HEK293 (cell line): ENCODE measurements around the gene LBX2.

Experiments used
- BCL11A ChIP-seq: fragments of 450-650 bp; formaldehyde crosslinking; IDR thresholded peaks from 2 replicates; pipeline ENCODE4 v1.5.1; 2016; ENCODE audit warnings: low read depth, missing biosample characterization, missing genetic modification characterization
- HOXC10 ChIP-seq: sonication (generic); formaldehyde crosslinking; IDR thresholded peaks from 2 replicates; pipeline ENCODE4 v1.8.1; 2023; ENCODE audit warnings: mild to moderate bottlenecking, missing genetic modification reagents
- KLF10 ChIP-seq: fragments of 450-650 bp; IDR thresholded peaks from 2 replicates; pipeline ENCODE4 v1.5.1; 2018; ENCODE audit warnings: missing biosample characterization, mild to moderate bottlenecking, missing genetic modification characterization
- REST ChIP-seq: fragments of 450-650 bp; formaldehyde crosslinking; IDR thresholded peaks from 2 replicates; pipeline ENCODE4 v1.5.1; 2016; ENCODE audit warnings: missing biosample characterization, missing genetic modification characterization
- SP3 ChIP-seq: fragments of 450-650 bp; formaldehyde crosslinking; IDR thresholded peaks from 2 replicates; pipeline ENCODE4 v1.5.1; 2016; ENCODE audit warnings: missing biosample characterization, missing genetic modification characterization
- WT1 ChIP-seq: fragments of 450-650 bp; formaldehyde crosslinking; IDR thresholded peaks from 2 replicates; pipeline ENCODE4 v1.5.1; 2016; ENCODE audit warnings: missing biosample characterization, missing genetic modification characterization
- YY2 ChIP-seq: fragments of 450-650 bp; formaldehyde crosslinking; IDR thresholded peaks from 2 replicates; pipeline ENCODE4 v1.5.1; 2016; ENCODE audit warnings: missing biosample characterization, missing genetic modification characterization
- ZBTB8A ChIP-seq: fragments of 450-650 bp; formaldehyde crosslinking; IDR thresholded peaks from 2 replicates; pipeline ENCODE4 v1.5.1; 2016; ENCODE audit warnings: missing biosample characterization, missing genetic modification characterization
- ZNF175 ChIP-seq: fragments of 450-650 bp; formaldehyde crosslinking; IDR thresholded peaks from 2 replicates; pipeline ENCODE4 v1.5.1; 2016; ENCODE audit warnings: missing biosample characterization, missing genetic modification characterization
- ZNF266 ChIP-seq: fragments of 450-650 bp; formaldehyde crosslinking; IDR thresholded peaks from 2 replicates; pipeline ENCODE4 v1.5.1; 2016; ENCODE audit warnings: missing biosample characterization, missing genetic modification characterization, low read depth
- ZNF280C ChIP-seq: fragments of 450-650 bp; formaldehyde crosslinking; IDR thresholded peaks from 2 replicates; pipeline ENCODE4 v1.5.1; 2016; ENCODE audit warnings: missing biosample characterization, missing genetic modification characterization
- ZNF394 ChIP-seq: fragments of 450-650 bp; formaldehyde crosslinking; IDR thresholded peaks from 2 replicates; pipeline ENCODE4 v1.5.1; 2016; ENCODE audit warnings: missing biosample characterization, missing genetic modification characterization, mild to moderate bottlenecking, moderate library complexity, borderline replicate concordance
- ZNF544 ChIP-seq: fragments of 450-650 bp; formaldehyde crosslinking; IDR thresholded peaks from 2 replicates; pipeline ENCODE4 v1.5.0; 2017; ENCODE audit warnings: missing biosample characterization, missing genetic modification characterization
- ZNF561 ChIP-seq: fragments of 450-650 bp; IDR thresholded peaks from 2 replicates; pipeline ENCODE4 v1.5.1; 2018; ENCODE audit warnings: missing biosample characterization, missing genetic modification characterization, borderline replicate concordance
- ZNF585B ChIP-seq: fragments of 450-650 bp; formaldehyde crosslinking; IDR thresholded peaks from 2 replicates; pipeline ENCODE4 v1.5.1; 2016; ENCODE audit warnings: missing biosample characterization, missing genetic modification characterization
- ZNF596 ChIP-seq: fragments of 450-650 bp; IDR thresholded peaks from 2 replicates; pipeline ENCODE4 v1.5.0; 2018; ENCODE audit warnings: missing biosample characterization, mild to moderate bottlenecking, missing genetic modification characterization, moderate library complexity
- ZSCAN5A ChIP-seq: fragments of 450-650 bp; formaldehyde crosslinking; IDR thresholded peaks from 2 replicates; pipeline ENCODE4 v1.5.1; 2016; ENCODE audit warnings: missing biosample characterization, missing genetic modification characterization
- ZXDB ChIP-seq: fragments of 450-650 bp; formaldehyde crosslinking; IDR thresholded peaks from 2 replicates; pipeline ENCODE4 v1.5.1; 2016; ENCODE audit warnings: missing biosample characterization, missing genetic modification characterization
- TF ChIP-seq, protein P1 (sequence below): fragments of 450-650 bp; formaldehyde crosslinking; IDR thresholded peaks from 2 replicates; pipeline ENCODE4 v1.5.1; 2016; ENCODE audit warnings: missing biosample characterization, missing genetic modification characterization
- TF ChIP-seq, protein P2 (sequence below): fragments of 450-650 bp; formaldehyde crosslinking; IDR thresholded peaks from 2 replicates; pipeline ENCODE4 v1.5.1; 2016; ENCODE audit warnings: missing biosample characterization, missing genetic modification characterization
- TF ChIP-seq, protein P3 (sequence below): fragments of 450-650 bp; formaldehyde crosslinking; IDR thresholded peaks from 2 replicates; pipeline ENCODE4 v1.5.1; 2016; ENCODE audit warnings: missing biosample characterization, missing genetic modification characterization
- TF ChIP-seq, protein P4 (sequence below): fragments of 450-650 bp; formaldehyde crosslinking; IDR thresholded peaks from 2 replicates; pipeline ENCODE4 v1.5.1; 2016; ENCODE audit warnings: missing biosample characterization, missing genetic modification characterization, borderline replicate concordance
- TF ChIP-seq, protein P5 (sequence below): fragments of 450-650 bp; formaldehyde crosslinking; IDR thresholded peaks from 2 replicates; pipeline ENCODE4 v1.5.1; 2016; ENCODE audit warnings: missing biosample characterization, missing genetic modification characterization

LBX2 gene

GRCh38 chr2:74482801-74483674, 16.4 kb downstream of the LBX2 start, which contains the start of the genes CCDC142 and TTC31 (continued):
- TF ChIP-seq ZNF394 (tag by site-specific recombination) (no peak), ZNF266 (tag by site-specific recombination) (no peak), SP3 (tag by site-specific recombination) (peak; percentile 95), ZNF280C (no peak), ZNF544 (tag by site-specific recombination) (no peak), ZNF585B (tag by site-specific recombination) (no peak), ZNF596 (no peak), HOXC10 (CRISPR knock-in tag) (no peak), ZXDB (0 out of 2 replicates have a peak, but pooled peaks have one; percentile 58), REST (tag by site-specific recombination) (no peak), ZNF175 (no peak), YY2 (tag by site-specific recombination) (peak; percentile 86), ZBTB8A (tag by site-specific recombination) (peak; percentile 78), WT1 (no peak), ZNF561 (tag by site-specific recombination) (no peak; the same call in none of the 2 replicates), BCL11A (no peak), KLF10 (tag by site-specific recombination) (no peak; the same call in 1 of the 2 replicates), ZSCAN5A (tag by site-specific recombination) (no peak)
- TF ChIP-seq, protein P1, sequence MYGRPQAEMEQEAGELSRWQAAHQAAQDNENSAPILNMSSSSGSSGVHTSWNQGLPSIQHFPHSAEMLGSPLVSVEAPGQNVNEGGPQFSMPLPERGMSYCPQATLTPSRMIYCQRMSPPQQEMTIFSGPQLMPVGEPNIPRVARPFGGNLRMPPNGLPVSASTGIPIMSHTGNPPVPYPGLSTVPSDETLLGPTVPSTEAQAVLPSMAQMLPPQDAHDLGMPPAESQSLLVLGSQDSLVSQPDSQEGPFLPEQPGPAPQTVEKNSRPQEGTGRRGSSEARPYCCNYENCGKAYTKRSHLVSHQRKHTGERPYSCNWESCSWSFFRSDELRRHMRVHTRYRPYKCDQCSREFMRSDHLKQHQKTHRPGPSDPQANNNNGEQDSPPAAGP (tag by site-specific recombination) = peak; percentile 32; the same call in 1 of the 2 replicates
- TF ChIP-seq, protein P2, sequence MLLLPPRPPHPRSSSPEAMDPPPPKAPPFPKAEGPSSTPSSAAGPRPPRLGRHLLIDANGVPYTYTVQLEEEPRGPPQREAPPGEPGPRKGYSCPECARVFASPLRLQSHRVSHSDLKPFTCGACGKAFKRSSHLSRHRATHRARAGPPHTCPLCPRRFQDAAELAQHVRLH (tag by site-specific recombination) = no peak
- TF ChIP-seq, protein P3, sequence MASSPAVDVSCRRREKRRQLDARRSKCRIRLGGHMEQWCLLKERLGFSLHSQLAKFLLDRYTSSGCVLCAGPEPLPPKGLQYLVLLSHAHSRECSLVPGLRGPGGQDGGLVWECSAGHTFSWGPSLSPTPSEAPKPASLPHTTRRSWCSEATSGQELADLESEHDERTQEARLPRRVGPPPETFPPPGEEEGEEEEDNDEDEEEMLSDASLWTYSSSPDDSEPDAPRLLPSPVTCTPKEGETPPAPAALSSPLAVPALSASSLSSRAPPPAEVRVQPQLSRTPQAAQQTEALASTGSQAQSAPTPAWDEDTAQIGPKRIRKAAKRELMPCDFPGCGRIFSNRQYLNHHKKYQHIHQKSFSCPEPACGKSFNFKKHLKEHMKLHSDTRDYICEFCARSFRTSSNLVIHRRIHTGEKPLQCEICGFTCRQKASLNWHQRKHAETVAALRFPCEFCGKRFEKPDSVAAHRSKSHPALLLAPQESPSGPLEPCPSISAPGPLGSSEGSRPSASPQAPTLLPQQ (tag by site-specific recombination) = peak; percentile 40; the same call in 1 of the 2 replicates
- TF ChIP-seq, protein P4, sequence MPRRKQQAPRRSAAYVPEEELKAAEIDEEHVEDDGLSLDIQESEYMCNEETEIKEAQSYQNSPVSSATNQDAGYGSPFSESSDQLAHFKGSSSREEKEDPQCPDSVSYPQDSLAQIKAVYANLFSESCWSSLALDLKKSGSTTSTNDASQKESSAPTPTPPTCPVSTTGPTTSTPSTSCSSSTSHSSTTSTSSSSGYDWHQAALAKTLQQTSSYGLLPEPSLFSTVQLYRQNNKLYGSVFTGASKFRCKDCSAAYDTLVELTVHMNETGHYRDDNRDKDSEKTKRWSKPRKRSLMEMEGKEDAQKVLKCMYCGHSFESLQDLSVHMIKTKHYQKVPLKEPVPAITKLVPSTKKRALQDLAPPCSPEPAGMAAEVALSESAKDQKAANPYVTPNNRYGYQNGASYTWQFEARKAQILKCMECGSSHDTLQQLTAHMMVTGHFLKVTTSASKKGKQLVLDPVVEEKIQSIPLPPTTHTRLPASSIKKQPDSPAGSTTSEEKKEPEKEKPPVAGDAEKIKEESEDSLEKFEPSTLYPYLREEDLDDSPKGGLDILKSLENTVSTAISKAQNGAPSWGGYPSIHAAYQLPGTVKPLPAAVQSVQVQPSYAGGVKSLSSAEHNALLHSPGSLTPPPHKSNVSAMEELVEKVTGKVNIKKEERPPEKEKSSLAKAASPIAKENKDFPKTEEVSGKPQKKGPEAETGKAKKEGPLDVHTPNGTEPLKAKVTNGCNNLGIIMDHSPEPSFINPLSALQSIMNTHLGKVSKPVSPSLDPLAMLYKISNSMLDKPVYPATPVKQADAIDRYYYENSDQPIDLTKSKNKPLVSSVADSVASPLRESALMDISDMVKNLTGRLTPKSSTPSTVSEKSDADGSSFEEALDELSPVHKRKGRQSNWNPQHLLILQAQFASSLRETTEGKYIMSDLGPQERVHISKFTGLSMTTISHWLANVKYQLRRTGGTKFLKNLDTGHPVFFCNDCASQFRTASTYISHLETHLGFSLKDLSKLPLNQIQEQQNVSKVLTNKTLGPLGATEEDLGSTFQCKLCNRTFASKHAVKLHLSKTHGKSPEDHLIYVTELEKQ (tag by site-specific recombination) = no peak
- TF ChIP-seq, protein P5, sequence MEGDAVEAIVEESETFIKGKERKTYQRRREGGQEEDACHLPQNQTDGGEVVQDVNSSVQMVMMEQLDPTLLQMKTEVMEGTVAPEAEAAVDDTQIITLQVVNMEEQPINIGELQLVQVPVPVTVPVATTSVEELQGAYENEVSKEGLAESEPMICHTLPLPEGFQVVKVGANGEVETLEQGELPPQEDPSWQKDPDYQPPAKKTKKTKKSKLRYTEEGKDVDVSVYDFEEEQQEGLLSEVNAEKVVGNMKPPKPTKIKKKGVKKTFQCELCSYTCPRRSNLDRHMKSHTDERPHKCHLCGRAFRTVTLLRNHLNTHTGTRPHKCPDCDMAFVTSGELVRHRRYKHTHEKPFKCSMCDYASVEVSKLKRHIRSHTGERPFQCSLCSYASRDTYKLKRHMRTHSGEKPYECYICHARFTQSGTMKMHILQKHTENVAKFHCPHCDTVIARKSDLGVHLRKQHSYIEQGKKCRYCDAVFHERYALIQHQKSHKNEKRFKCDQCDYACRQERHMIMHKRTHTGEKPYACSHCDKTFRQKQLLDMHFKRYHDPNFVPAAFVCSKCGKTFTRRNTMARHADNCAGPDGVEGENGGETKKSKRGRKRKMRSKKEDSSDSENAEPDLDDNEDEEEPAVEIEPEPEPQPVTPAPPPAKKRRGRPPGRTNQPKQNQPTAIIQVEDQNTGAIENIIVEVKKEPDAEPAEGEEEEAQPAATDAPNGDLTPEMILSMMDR (tag by site-specific recombination) = peak; percentile 88
